Bronchial epithelial cell (primary cell): ENCODE results near the gene ANKS6. TPM values are rescaled to one million over a fixed set of nuclear protein-coding genes. Genes with fewer than 3 reads are reported as not detected.

Experiments
- DNase-seq: peaks from one replicate; pipeline ENCODE4 v3.0.0-alpha.2; 2010; ENCODE audit warnings: low read depth
- FAIRE-seq: peaks from 2 replicates; lab custom pipeline; 2011; peaks lifted over from hg19 to GRCh38; lab: Jason Lieb, UNC
- H3K27me3 ChIP-seq: 2 replicates; pipeline ENCODE4 v1.5.1; 2011; ENCODE audit warnings: low read length; ENCODE audit not compliant: control insufficient read depth, insufficient read depth
- H3K36me3 ChIP-seq: 2 replicates; pipeline ENCODE4 v1.5.1; 2011; ENCODE audit warnings: low read length; ENCODE audit not compliant: control insufficient read depth, insufficient read depth
- H3K4me3 ChIP-seq: 2 replicates; pipeline ENCODE4 v1.5.1; 2011; ENCODE audit warnings: mild to moderate bottlenecking, low read depth, low read length, control low read depth
- total RNA-seq: library from RNA; depleted of rRNA; stranded (reverse); fragments of >200 nt; gene quantifications from 2 replicates; pipeline ENCODE4 v1.2.1, GENCODE V29; 2014
- TF ChIP-seq, protein P1 (sequence below): IDR thresholded peaks from 2 replicates; pipeline ENCODE4 v1.5.1; 2011; ENCODE audit warnings: mild to moderate bottlenecking, moderate library complexity, low read length, control low read depth, inconsistent platforms; ENCODE audit not compliant: insufficient read depth, severe bottlenecking

The ANKS6 gene
- total RNA-seq, 1 donor from 2014 or later: 32.1 TPM

DNA sequence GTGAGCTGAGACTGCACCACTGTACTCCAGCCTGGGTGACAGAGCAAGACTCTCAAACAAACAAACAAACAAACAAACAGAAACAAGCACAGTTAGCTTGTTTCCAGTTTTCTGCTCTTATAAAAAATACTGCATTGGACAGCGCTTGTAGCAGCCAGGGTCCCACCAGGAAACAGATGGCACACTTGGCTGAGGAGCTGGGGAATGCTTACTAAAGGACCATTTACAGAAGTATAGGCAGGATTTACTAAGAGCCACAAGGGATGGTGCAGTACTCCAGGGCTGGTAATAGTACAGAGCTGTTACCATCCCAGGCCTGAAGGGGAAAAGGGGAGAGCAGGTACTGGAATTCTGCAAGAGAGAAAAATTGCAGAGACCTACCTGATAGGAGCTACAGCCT lies 5.2 kb upstream of the ANKS6 start:
- FAIRE-seq (no peak), DNase-seq (no peak)
- no peak overlapping the region for H3K4me3 ChIP-seq
- H3K27me3 ChIP-seq: no peaks in the 10 kb centered on the region
- TF ChIP-seq, protein P1, sequence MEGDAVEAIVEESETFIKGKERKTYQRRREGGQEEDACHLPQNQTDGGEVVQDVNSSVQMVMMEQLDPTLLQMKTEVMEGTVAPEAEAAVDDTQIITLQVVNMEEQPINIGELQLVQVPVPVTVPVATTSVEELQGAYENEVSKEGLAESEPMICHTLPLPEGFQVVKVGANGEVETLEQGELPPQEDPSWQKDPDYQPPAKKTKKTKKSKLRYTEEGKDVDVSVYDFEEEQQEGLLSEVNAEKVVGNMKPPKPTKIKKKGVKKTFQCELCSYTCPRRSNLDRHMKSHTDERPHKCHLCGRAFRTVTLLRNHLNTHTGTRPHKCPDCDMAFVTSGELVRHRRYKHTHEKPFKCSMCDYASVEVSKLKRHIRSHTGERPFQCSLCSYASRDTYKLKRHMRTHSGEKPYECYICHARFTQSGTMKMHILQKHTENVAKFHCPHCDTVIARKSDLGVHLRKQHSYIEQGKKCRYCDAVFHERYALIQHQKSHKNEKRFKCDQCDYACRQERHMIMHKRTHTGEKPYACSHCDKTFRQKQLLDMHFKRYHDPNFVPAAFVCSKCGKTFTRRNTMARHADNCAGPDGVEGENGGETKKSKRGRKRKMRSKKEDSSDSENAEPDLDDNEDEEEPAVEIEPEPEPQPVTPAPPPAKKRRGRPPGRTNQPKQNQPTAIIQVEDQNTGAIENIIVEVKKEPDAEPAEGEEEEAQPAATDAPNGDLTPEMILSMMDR: no peak
- no peaks in the 10 kb centered on the region for H3K36me3 ChIP-seq

DNA sequence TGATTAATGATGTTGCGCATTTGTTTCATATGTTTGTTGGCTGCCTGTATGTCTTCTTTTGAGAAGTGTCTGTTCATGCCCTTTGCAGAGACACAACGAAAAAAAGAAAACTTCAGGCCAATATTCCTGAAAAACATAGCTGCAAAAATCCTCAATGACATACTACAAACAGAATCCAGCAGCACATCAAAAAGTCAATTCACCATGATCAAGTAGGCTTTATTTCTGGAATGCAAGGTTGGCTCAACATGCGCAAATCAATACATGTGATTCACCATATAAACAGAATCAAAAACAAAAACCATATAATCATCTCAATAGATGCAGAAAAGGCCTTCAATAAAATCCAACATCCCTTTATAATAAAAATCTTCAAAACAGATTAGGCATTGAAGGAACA lies 1.9 kb upstream of the ANKS6 start:
- DNase-seq (no peak), FAIRE-seq (no peak)
- TF ChIP-seq, protein P1: no peak
- no peaks in the 10 kb centered on the region for H3K36me3 ChIP-seq
- H3K4me3 ChIP-seq: no peak overlapping the region
- H3K27me3 ChIP-seq: no peaks in the 10 kb centered on the region

DNA sequence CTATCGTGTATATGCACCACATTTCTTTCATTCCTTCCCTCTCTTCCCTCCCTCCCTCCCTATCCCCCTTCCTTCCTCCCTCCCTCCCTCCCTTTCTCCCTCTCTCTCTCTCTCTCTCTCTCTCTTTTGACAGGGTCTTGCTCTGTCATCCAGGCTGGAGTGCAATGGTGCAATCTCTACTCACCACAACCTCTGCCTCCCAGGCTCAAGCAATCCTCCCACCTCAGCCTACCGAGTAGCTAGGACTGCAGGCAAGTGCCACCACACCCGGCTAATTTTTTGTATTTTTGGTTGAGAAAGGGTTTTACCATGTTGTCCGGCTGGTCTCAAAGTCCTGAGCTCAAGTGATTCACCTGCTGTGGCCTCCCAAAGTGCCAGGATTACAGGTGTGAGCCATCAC lies 1.1 kb upstream of the ANKS6 start:
- H3K27me3 ChIP-seq: no peaks in the 10 kb centered on the region
- no peak for FAIRE-seq
- TF ChIP-seq, protein P1: no peak
- no peaks in the 10 kb centered on the region for H3K36me3 ChIP-seq
- DNase-seq: no peak
- no peak overlapping the region for H3K4me3 ChIP-seq

DNA sequence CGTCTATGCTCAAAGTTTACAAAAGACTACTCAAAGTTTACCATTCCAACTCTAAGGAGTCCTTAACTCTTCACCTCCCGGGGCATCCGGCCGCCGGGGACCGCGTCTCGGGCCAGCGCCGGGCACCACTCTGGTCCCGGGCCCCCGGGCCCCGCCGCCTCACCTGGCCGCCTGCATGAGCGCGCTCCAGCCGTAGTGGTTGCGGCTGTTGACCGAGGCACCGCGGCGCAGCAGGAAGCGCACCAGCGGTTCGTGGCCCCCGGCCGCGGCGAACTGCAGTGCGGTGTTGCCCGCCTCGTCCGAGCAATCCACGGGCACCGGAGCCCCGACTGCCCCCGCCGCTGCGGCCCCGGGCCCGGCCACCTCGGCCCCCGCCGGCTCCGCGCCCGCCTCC lies 388 bp downstream of the ANKS6 start:
- H3K27me3 ChIP-seq: no peaks in the 10 kb centered on the region
- TF ChIP-seq, protein P1: no peak
- no peaks in the 10 kb centered on the region for H3K36me3 ChIP-seq
- FAIRE-seq: no peak
- DNase-seq: no peak
- peak overlapping the region; percentile 51 for H3K4me3 ChIP-seq

DNA sequence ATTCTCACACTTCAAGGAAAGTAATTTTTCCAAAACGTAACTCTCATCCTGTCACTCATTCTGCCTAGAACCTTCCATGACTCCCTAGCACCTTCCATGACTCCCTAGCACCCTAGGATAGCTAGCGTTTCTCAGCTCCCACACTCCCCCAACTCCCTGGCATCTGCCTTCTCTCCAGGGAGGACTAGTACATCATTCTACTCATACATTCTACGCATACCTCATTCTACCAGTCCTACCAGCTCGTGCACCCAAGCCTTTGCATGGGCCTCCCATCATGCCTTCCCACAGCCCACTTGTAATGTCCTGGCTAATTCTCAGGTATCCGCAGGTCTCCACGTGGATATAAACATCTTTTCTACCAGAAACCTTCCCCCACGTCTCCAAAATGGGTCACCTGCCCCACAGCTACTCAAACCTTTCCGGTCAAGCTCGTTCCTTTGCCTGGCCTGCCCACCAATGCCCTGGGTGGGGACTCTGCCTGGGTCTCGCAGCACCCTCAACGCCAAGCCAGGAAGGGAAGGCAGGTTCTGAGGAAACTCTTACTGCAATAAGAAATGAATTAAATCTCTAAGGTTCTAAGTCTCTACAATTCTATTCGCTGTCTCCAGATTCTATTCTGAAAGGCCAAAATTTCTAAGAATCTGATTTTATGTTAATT lies 930 bp downstream of the ANKS6 start:
- FAIRE-seq: no peak
- Histone ChIP-seq H3K36me3 (no peaks in the 10 kb centered on the region), H3K27me3 (no peaks in the 10 kb centered on the region), H3K4me3 (peak overlapping the region; percentile 51)
- no peak for DNase-seq
- TF ChIP-seq, protein P1: no peak

DNA sequence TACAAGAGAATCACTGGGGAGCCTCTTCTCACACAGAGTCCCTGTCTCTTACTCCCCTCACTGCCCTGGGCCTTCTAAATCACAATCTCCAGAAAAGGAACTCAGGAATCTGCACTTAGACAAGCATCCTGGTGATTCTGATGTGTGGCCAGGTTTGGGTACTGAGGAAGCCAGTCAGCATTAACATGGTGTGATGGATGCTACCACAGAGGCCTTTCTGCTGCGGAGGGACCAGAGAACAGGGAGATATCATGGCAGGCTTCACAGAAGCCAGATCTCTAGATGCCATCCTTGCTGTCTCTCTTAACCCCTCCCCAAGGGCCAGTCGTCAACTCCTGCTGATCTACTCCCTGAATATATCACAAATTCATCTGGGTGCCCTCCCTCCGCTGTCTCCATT lies 1.6 kb downstream of the ANKS6 start:
- Histone ChIP-seq H3K27me3 (no peaks in the 10 kb centered on the region), H3K36me3 (peaks cover 4% of the 10 kb centered on the region), H3K4me3 (no peak overlapping the region)
- TF ChIP-seq, protein P1: no peak
- FAIRE-seq (no peak), DNase-seq (no peak)
